ENCODE measurements around the gene RALGAPB. TPM values are rescaled to one million over a fixed set of nuclear protein-coding genes. Genes with fewer than 3 reads are reported as not detected.

The RALGAPB gene
- total RNA-seq, 4 donors from 2014 or later = 22.7 to 67.0 (median 56.7) TPM

DNA sequence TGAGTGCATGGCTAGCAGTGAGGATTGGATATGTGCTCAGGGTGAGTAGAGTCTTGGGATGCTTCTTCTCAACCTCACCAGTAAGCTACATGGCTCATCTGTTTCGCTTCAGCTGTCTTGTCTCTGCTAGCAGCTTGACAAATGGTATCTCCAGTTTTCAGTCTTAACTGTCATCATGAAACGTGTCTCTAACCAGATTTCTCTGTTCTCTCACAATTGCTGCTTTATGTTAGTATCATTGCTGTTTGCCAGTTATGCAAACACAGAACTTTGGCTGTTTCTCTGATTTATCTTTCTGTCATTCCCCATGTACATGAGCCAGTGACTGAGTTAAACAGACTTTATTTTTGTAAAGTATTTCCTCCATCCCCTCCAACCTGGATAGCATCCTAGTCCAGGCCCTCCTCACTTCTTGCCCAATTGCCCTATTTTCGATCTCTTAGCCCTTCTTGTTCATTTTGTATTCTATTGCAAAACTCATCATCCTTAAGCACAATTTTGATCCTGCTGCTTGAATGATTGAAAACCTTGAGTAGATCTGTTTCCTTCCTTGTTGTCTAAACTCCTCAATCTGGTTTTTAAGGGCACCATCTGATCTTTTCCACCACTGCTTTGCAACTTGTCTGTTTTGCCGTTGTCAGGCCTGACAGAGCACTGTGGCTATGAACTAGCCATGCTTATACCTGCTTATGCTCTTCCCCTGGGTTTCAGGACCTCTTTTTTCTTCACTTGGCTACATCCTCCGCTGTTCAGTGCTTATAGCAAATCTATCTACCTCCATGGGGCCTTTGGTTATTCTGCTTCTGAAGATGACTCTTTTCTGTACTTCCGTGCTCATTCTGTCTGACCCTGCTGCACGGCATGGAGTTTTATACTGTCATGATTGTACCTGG lies 70.6 kb downstream of the RALGAPB start:
- in situ Hi-C loops (cut with MboI; ENCODE audit: low pct_ligation_motif_present in 1 of 4, low pct_unique_long_range_greater_than_20kb in 1 of 4, low sequenced_read_pairs in 3 of 4) (no loop called here), intact Hi-C loops (cut with DNase I; ENCODE audit: low total_unique reads) (no loop called here)
- Histone ChIP-seq H3K4me3 (no peak overlapping the region), H3K9me3 (no peaks in the 10 kb centered on the region), H3K36me3 (peaks cover 0 to 80% (median 23%) of the 10 kb centered on the region in 4 donors), H3K4me1 (peaks cover 0 to 3% (median 0%) of the 10 kb centered on the region in 4 donors), H3K27ac (peak overlapping the region in 1 of 4 donors; percentile 45), H3K27me3 (no peaks in the 10 kb centered on the region)
- TF ChIP-seq POLR2A (IDR thresholded peaks at IDR 0.05) (no peak), EP300 (IDR thresholded peaks at IDR 0.05; ENCODE audit: low read depth) (no peak)
- WGBS, 2 donors (ENCODE audit: low coverage in 1 of 2) = 66 to 80% methylated on average over 7 of the region's 7 CpGs
- no peak for DNase-seq

DNA sequence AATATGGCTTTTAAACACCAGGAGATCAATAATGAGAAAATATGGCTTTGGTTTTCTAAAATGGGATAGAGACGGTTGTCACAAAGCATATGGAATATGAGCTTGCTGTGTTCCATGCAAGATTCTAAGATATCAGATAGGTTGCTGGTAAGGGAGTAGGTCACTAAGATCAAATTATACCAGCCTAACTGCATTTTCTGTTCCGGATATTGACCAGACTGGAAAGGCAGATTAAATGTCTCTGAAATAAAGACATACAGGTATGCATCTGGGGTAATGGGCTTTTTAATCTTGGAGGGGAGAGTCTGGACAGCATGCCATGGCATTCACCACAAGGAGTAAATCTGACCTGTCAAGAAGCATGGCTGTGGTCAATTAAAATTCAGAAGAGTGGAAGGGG lies 73.1 kb downstream of the RALGAPB start:
- WGBS, 2 donors (ENCODE audit: low coverage in 1 of 2) = 83 to 93% methylated on average over 1 to 2 of the region's 2 CpGs
- Histone ChIP-seq H3K27me3 (no peaks in the 10 kb centered on the region), H3K4me3 (no peak overlapping the region), H3K36me3 (peaks cover 0 to 72% (median 23%) of the 10 kb centered on the region in 4 donors), H3K27ac (no peak overlapping the region), H3K4me1 (peaks cover 0 to 3% (median 0%) of the 10 kb centered on the region in 4 donors), H3K9me3 (no peaks in the 10 kb centered on the region)
- TF ChIP-seq POLR2AphosphoS5 (IDR thresholded peaks at IDR 0.05) (no peak), EP300 (IDR thresholded peaks at IDR 0.05; ENCODE audit: low read depth) (no peak), POLR2A (IDR thresholded peaks at IDR 0.05) (no peak)
- TF ChIP-seq, protein P1, sequence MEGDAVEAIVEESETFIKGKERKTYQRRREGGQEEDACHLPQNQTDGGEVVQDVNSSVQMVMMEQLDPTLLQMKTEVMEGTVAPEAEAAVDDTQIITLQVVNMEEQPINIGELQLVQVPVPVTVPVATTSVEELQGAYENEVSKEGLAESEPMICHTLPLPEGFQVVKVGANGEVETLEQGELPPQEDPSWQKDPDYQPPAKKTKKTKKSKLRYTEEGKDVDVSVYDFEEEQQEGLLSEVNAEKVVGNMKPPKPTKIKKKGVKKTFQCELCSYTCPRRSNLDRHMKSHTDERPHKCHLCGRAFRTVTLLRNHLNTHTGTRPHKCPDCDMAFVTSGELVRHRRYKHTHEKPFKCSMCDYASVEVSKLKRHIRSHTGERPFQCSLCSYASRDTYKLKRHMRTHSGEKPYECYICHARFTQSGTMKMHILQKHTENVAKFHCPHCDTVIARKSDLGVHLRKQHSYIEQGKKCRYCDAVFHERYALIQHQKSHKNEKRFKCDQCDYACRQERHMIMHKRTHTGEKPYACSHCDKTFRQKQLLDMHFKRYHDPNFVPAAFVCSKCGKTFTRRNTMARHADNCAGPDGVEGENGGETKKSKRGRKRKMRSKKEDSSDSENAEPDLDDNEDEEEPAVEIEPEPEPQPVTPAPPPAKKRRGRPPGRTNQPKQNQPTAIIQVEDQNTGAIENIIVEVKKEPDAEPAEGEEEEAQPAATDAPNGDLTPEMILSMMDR (IDR thresholded peaks at IDR 0.05) = no peak
- no peak for DNase-seq
- intact Hi-C loops (cut with DNase I; ENCODE audit: low total_unique reads) (no loop called here), in situ Hi-C loops (cut with MboI; ENCODE audit: low pct_ligation_motif_present in 1 of 4, low pct_unique_long_range_greater_than_20kb in 1 of 4, low sequenced_read_pairs in 3 of 4) (no loop called here)

DNA sequence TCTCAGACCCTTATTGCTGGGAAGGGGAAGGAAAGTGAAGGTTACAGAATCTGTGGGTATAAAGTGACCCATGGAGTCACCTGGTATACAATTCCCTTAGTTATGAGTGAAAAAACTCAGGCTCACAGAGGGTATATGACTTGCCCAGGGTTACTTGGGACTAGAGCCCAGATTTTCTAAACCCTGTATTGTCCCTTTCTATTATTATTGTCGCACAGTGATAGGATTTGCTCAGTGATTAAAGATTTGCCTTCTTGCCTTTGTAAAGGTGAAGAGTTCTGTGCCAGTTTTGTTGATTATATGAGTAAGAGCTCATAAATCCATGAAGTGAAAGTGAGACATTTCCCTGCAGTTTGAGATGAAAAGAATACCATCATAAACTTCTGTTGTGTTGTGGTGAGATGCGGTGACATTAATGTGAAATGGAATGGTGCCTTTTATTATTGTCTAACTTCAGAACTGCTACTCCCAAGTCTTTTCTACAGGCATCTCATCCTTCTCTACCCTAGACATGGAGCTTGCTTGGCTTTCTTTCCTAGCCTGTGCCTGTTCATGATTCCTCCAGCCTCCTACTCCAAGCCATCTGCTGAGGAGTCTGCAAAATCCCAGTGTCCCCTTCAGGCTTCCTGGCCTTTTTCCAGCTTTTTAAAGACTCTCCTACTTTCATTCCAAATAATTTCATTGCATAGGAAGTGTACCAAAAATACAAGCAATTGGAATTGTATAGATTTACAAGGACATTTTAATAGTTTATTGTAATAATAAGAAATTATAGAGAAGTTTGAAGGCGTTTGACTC lies 74.8 kb downstream of the RALGAPB start:
- in situ Hi-C loops (cut with MboI; ENCODE audit: low pct_ligation_motif_present in 1 of 4, low pct_unique_long_range_greater_than_20kb in 1 of 4, low sequenced_read_pairs in 3 of 4) (no loop called here), intact Hi-C loops (cut with DNase I; ENCODE audit: low total_unique reads) (no loop called here)
- no peak overlapping the region for H3K4me3 ChIP-seq
- H3K4me1 ChIP-seq = peaks cover 0 to 3% (median 0%) of the 10 kb centered on the region in 4 donors
- TF ChIP-seq POLR2A (IDR thresholded peaks at IDR 0.05) (no peak), EP300 (IDR thresholded peaks at IDR 0.05; ENCODE audit: low read depth) (no peak), POLR2AphosphoS5 (IDR thresholded peaks at IDR 0.05) (no peak)
- TF ChIP-seq, protein P1 (IDR thresholded peaks at IDR 0.05) = no peak
- no peaks in the 10 kb centered on the region for H3K27me3 ChIP-seq
- H3K9me3 ChIP-seq = no peaks in the 10 kb centered on the region
- no peak overlapping the region for H3K27ac ChIP-seq
- peaks cover 0 to 71% (median 21%) of the 10 kb centered on the region in 4 donors for H3K36me3 ChIP-seq
- DNase-seq = no peak
- WGBS, 2 donors (ENCODE audit: low coverage in 1 of 2) = 82 to 85% methylated on average over 2 to 3 of the region's 3 CpGs

DNA sequence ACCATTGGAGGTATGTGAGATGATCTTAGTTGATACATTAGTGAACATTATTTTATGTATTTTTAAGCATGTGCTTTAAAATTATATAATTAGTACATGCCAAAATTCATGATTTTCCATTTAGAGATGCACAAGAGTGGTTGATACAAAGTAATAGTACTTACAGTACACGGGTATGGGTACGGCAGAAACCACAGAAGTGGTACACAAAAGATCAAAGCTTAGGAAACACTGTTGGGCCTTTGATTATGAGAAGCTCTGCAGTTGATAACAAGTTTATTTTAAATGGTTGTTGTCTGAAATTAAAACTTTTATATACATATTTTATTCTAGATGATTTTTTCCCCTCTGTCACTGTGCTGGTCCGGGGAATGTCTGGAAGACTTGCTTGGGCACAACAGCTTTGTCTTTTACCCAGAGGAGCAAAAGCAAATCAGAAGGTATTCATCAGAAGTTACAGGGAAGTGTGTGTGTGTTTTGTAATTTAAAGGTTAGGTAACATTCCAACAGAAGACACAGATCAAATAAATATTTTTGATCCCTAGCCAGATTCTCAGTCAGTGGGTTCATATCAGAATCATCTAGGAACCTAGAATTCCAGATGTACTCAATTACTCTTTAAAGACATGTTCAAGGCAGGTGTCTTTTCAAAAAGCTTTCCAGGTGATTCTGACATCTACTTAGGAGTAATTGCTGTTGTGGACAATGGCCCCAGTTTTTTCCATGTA lies 75.9 kb downstream of the RALGAPB start:
- H3K27ac ChIP-seq = no peak overlapping the region
- H3K4me3 ChIP-seq = no peak overlapping the region
- no peaks in the 10 kb centered on the region for H3K4me1 ChIP-seq
- in situ Hi-C loops (cut with MboI; ENCODE audit: low pct_ligation_motif_present in 1 of 4, low pct_unique_long_range_greater_than_20kb in 1 of 4, low sequenced_read_pairs in 3 of 4) (no loop called here), intact Hi-C loops (cut with DNase I; ENCODE audit: low total_unique reads) (no loop called here)
- TF ChIP-seq POLR2AphosphoS5 (IDR thresholded peaks at IDR 0.05) (no peak), POLR2A (IDR thresholded peaks at IDR 0.05) (no peak), EP300 (IDR thresholded peaks at IDR 0.05; ENCODE audit: low read depth) (no peak)
- TF ChIP-seq, protein P1 (IDR thresholded peaks at IDR 0.05) = no peak
- WGBS, 2 donors (ENCODE audit: low coverage in 1 of 2) = 93 to 94% methylated on average over 3 of the region's 3 CpGs
- H3K36me3 ChIP-seq = peaks cover 0 to 74% (median 22%) of the 10 kb centered on the region in 4 donors
- no peaks in the 10 kb centered on the region for H3K9me3 ChIP-seq
- no peak for DNase-seq
- no peaks in the 10 kb centered on the region for H3K27me3 ChIP-seq
